Astrocyte (in vitro differentiated cells and primary cell): ENCODE measurements around the gene GNAO1.

Experiments
- CTCF ChIP-seq: IDR thresholded peaks from 2 replicates; pipeline ENCODE4 v1.5.1; 2011; ENCODE audit warnings: low read depth, mild to moderate bottlenecking, inconsistent platforms, low read length, moderate library complexity; ENCODE audit not compliant: insufficient read depth
- EZH2 ChIP-seq: IDR thresholded peaks from 2 replicates; pipeline ENCODE4 v1.6.1; 2012; ENCODE audit warnings: mild to moderate bottlenecking, low read length, inconsistent platforms; ENCODE audit not compliant: insufficient read depth

- TF ChIP-seq CTCF: no peak
- TF ChIP-seq EZH2: no peak
These were observed 28.2 kb upstream of the GNAO1 start for GRCh38 chr16:56163089-56163488.
